MCF 10A (cell line): Measurements from ENCODE around the gene ZNF423. TPM values are rescaled to one million over a fixed set of nuclear protein-coding genes. Genes with fewer than 3 reads are reported as not detected.

ENCODE experiments used
- BruUV-seq: library from RNA; stranded (reverse); fragments of 400-500 nt; replicated peaks from 2 replicates; lab custom pipeline; 2021; lab: Mats Ljungman, UMichigan
- CTCF ChIA-PET: fragments of 300-600 bp; sonication (Branson Sonifier 250); formaldehyde crosslinking; extraction: SDS; loops from one replicate; lab custom pipeline; 2021; ENCODE audit warnings: antibody characterized with exemption, inconsistent platforms; lab: Yijun Ruan, JAX
- POLR2A ChIA-PET: fragments of 300-600, 350-650 bp; sonication (Branson Sonifier 250); formaldehyde crosslinking; extraction: SDS; loops from one replicate; lab custom pipeline; 2020; ENCODE audit warnings: antibody characterized with exemption, inconsistent platforms; lab: Yijun Ruan, JAX
- DNase-seq: peaks from one replicate; pipeline ENCODE4 v3.0.0-alpha.2; 2018; ENCODE audit not compliant: unreplicated experiment
- H3K27ac Mint-ChIP-seq: one replicate; pipeline ENCODE4 v1.8.0; 2022; ENCODE audit warnings: mild to moderate bottlenecking, low read depth, mixed read lengths; ENCODE audit not compliant: unreplicated experiment
- H3K27me3 Mint-ChIP-seq: one replicate; pipeline ENCODE4 v1.8.0; 2022; ENCODE audit warnings: mixed read lengths; ENCODE audit not compliant: insufficient read depth, unreplicated experiment
- H3K36me3 Mint-ChIP-seq: one replicate; pipeline ENCODE4 v1.8.0; 2022; ENCODE audit warnings: mild to moderate bottlenecking, moderate library complexity, mixed read lengths; ENCODE audit not compliant: insufficient read depth, unreplicated experiment
- H3K4me1 Mint-ChIP-seq: one replicate; pipeline ENCODE4 v1.8.0; 2022; ENCODE audit warnings: mixed read lengths; ENCODE audit not compliant: insufficient read depth, unreplicated experiment
- H3K4me3 Mint-ChIP-seq: one replicate; pipeline ENCODE4 v1.8.0; 2022; ENCODE audit warnings: mild to moderate bottlenecking, moderate library complexity, mixed read lengths; ENCODE audit not compliant: unreplicated experiment
- H3K9me3 Mint-ChIP-seq: one replicate; pipeline ENCODE4 v1.8.0; 2022; ENCODE audit warnings: mixed read lengths; ENCODE audit not compliant: unreplicated experiment
- CTCF ChIP-seq: fragments of 200-600 bp; IDR thresholded peaks from one replicate; pipeline ENCODE4 v1.8.0; 2022; ENCODE audit warnings: antibody characterized with exemption, mild to moderate bottlenecking; ENCODE audit not compliant: unreplicated experiment
- intact Hi-C: fragments of 100-400 bp; cut with micrococcal nuclease; formaldehyde crosslinking; loops from 2 replicates; pipeline ENCODE4 v1.14.1; 2022
- total RNA-seq: library from RNA; stranded (reverse); gene quantifications from 2 replicates; pipeline ENCODE4 v1.2.3, GENCODE V29; 2022

ZNF423 gene
- total RNA-seq, 1 experiment from 2014 or later = not detected

GRCh38 chr16:49773534-49774475 lies 82.1 kb downstream of the ZNF423 start:
- intact Hi-C loops = no loop called here

GRCh38 chr16:49767998-49768397 lies 87.9 kb downstream of the ZNF423 start:
- TF ChIP-seq CTCF = no peak
- H3K4me3 Mint-ChIP-seq = no peak overlapping the region
- no peaks in the 10 kb centered on the region for H3K36me3 Mint-ChIP-seq
- H3K9me3 Mint-ChIP-seq = no peaks in the 10 kb centered on the region
- no peaks in the 10 kb centered on the region for H3K4me1 Mint-ChIP-seq
- no TSS peak for BruUV-seq
- intact Hi-C loops = no loop called here
- POLR2A ChIA-PET = no interaction called here
- H3K27me3 Mint-ChIP-seq = peaks cover 32% of the 10 kb centered on the region
- H3K27ac Mint-ChIP-seq = no peak overlapping the region
- DNase-seq = no peak
- CTCF ChIA-PET = no interaction called here

More at GRCh38 chr16:49773534-49774475, 82.1 kb downstream of the ZNF423 start:
- ChIA-PET CTCF (interaction anchor here (0.6 to 0.7 kb wide), 2 partner anchors 63 to 373 kb away, joined by 3 read pairs; no protein-coding TSS in a partner anchor), POLR2A (no interaction called here)
- H3K4me3 Mint-ChIP-seq = no peak overlapping the region
- H3K27me3 Mint-ChIP-seq = peaks cover 11% of the 10 kb centered on the region
- no peaks in the 10 kb centered on the region for H3K4me1 Mint-ChIP-seq
- no peak overlapping the region for H3K27ac Mint-ChIP-seq
- no peak for DNase-seq
- no peak for TF ChIP-seq CTCF
- no TSS peak for BruUV-seq
- H3K36me3 Mint-ChIP-seq = no peaks in the 10 kb centered on the region
- no peaks in the 10 kb centered on the region for H3K9me3 Mint-ChIP-seq

- intact Hi-C loops = no loop called here
- no peak overlapping the region for H3K27ac Mint-ChIP-seq
- no peaks in the 10 kb centered on the region for H3K36me3 Mint-ChIP-seq
- no peaks in the 10 kb centered on the region for H3K9me3 Mint-ChIP-seq
- no peaks in the 10 kb centered on the region for H3K4me1 Mint-ChIP-seq
- no peak overlapping the region for H3K4me3 Mint-ChIP-seq
- ChIA-PET CTCF (no interaction called here), POLR2A (no interaction called here)
- no TSS peak for BruUV-seq
- no peak for DNase-seq
- peaks cover 33% of the 10 kb centered on the region for H3K27me3 Mint-ChIP-seq
- no peak for TF ChIP-seq CTCF
These were observed 88.5 kb downstream of the ZNF423 start for GRCh38 chr16:49767414-49767813.

GRCh38 chr16:49766225-49766624 lies 89.7 kb downstream of the ZNF423 start:
- Mint-ChIP-seq H3K4me1 (no peaks in the 10 kb centered on the region), H3K4me3 (no peak overlapping the region), H3K9me3 (no peaks in the 10 kb centered on the region), H3K27me3 (peaks cover 33% of the 10 kb centered on the region), H3K27ac (no peak overlapping the region), H3K36me3 (no peaks in the 10 kb centered on the region)
- TF ChIP-seq CTCF = no peak
- CTCF ChIA-PET = interaction anchor here (0.6 to 1.0 kb wide), 2 partner anchors 282 to 1135 kb away, joined by 3 to 5 read pairs; no protein-coding TSS in a partner anchor
- POLR2A ChIA-PET = no interaction called here
- no TSS peak for BruUV-seq
- no peak for DNase-seq
- intact Hi-C loops = no loop called here
